ENCODE results near the gene CCR4.
"Not testable (repeated sequence)": the region's sequence is repeated elsewhere in the genome, so short reads cannot be mapped to it uniquely, and the experiment has no call there.

Gene CCR4

GRCh38 chr3:32983124-32983523 lies 31.7 kb downstream of the CCR4 start:
- no peak for DNase-seq (ENCODE audit: low read depth in 2 of 2)

GRCh38 chr3:32984918-32985317 lies 33.5 kb downstream of the CCR4 start:
- DNase-seq (ENCODE audit: low read depth in 2 of 2): not testable (repeated sequence)

- DNase-seq (ENCODE audit: low read depth in 2 of 2): no peak
These were observed 37.7 kb downstream of the CCR4 start for GRCh38 chr3:32989171-32989570.

- DNase-seq (ENCODE audit: low read depth in 2 of 2): no peak
These were observed 38.7 kb downstream of the CCR4 start for GRCh38 chr3:32990116-32990515.

GRCh38 chr3:32991781-32992180 lies 40.3 kb downstream of the CCR4 start:
- DNase-seq (ENCODE audit: low read depth in 2 of 2): no peak

GRCh38 chr3:32992310-32992686 lies 40.9 kb downstream of the CCR4 start:
- no peak for DNase-seq (ENCODE audit: low read depth in 2 of 2)

GRCh38 chr3:32994045-32994444 lies 42.6 kb downstream of the CCR4 start:
- DNase-seq (ENCODE audit: low read depth in 2 of 2): no peak

GRCh38 chr3:32995098-32995497 lies 43.7 kb downstream of the CCR4 start:
- DNase-seq (ENCODE audit: low read depth in 2 of 2): no peak

GRCh38 chr3:32996048-32996754 lies 44.8 kb downstream of the CCR4 start:
- DNase-seq (ENCODE audit: low read depth in 2 of 2): no peak

GRCh38 chr3:32996755-32997091 lies 45.3 kb downstream of the CCR4 start:
- DNase-seq (ENCODE audit: low read depth in 2 of 2): no peak

- DNase-seq (ENCODE audit: low read depth in 2 of 2): no peak
These were observed 47.4 kb downstream of the CCR4 start for GRCh38 chr3:32998631-32999451.

- DNase-seq (ENCODE audit: low read depth in 2 of 2): no peak
These were observed 49.4 kb downstream of the CCR4 start for GRCh38 chr3:33000691-33001385.

- DNase-seq (ENCODE audit: low read depth in 2 of 2): no peak
These were observed 50.4 kb downstream of the CCR4 start for GRCh38 chr3:33001889-33002288.

- no peak for DNase-seq (ENCODE audit: low read depth in 2 of 2)
These were observed 51.9 kb downstream of the CCR4 start for GRCh38 chr3:33003308-33003707.

GRCh38 chr3:33004205-33004604 lies 52.8 kb downstream of the CCR4 start:
- DNase-seq (ENCODE audit: low read depth in 2 of 2): no peak

GRCh38 chr3:33004961-33005360 lies 53.5 kb downstream of the CCR4 start:
- no peak for DNase-seq (ENCODE audit: low read depth in 2 of 2)

Measured in stimulated activated CD8-positive, alpha-beta memory T cell treated with anti-CD3 and anti-CD28 coated beads, Interleukin-7, amount 100 ng/mL, for 4 hours (primary cell).